GM12892 (cell line): ENCODE results near the gene DAPK2.

Experiments
- POLR2A ChIP-seq: IDR thresholded peaks from 2 replicates; pipeline ENCODE4 v1.6.1; 2011; ENCODE audit warnings: low read depth, low read length, control low read depth
- POLR2AphosphoS5 ChIP-seq: IDR thresholded peaks from 2 replicates; pipeline ENCODE4 v1.6.1; 2011; ENCODE audit warnings: low read depth, low read length, control low read depth
- TAF1 ChIP-seq: IDR thresholded peaks from 2 replicates; pipeline ENCODE4 v1.6.1; 2011; ENCODE audit warnings: low read depth, mild to moderate bottlenecking, control low read depth, low read length, borderline replicate concordance

- TF ChIP-seq POLR2A = no peak
- TF ChIP-seq TAF1 = no peak
- no peak for TF ChIP-seq POLR2AphosphoS5
These were observed 155.7 kb downstream of the DAPK2 start for GRCh38 chr15:63890617-63891016.
